Measurements from ENCODE around the gene PDCD1LG2.

DNA sequence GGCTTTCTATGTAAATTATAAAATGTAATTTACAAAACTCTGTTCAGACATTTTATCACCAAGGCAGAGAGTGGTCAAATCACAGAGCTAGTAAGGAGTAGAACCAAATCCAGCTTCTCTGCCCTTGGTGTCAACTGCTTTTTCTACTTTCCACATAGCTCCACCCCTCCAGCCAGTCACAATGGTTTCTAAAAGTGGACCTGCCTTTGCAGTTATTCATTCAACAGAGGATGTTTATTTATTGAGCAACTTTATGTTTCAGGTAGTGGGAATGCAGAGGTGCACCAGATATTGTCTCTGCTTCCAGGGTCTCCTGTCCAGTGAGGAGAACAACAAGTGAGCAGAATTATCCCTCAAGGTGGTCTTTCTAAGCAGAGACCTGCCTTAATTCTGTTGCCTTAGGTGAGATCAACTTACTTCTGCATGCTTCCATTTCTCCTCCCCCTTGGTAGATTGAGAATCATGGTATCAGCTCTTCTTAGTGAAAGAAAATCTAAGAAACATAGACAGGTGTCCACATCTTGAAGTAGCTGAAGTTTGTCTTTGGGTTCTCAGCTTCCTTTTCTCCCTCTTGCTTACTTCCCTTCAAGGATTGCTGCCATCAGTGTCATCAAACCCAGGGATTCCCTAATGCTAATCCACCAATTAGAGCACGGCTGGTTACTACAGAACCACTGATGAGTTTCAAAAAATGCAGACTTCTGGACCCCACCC is 17.2 kb upstream of the PDCD1LG2 start:
- TF ChIP-seq, protein P1, sequence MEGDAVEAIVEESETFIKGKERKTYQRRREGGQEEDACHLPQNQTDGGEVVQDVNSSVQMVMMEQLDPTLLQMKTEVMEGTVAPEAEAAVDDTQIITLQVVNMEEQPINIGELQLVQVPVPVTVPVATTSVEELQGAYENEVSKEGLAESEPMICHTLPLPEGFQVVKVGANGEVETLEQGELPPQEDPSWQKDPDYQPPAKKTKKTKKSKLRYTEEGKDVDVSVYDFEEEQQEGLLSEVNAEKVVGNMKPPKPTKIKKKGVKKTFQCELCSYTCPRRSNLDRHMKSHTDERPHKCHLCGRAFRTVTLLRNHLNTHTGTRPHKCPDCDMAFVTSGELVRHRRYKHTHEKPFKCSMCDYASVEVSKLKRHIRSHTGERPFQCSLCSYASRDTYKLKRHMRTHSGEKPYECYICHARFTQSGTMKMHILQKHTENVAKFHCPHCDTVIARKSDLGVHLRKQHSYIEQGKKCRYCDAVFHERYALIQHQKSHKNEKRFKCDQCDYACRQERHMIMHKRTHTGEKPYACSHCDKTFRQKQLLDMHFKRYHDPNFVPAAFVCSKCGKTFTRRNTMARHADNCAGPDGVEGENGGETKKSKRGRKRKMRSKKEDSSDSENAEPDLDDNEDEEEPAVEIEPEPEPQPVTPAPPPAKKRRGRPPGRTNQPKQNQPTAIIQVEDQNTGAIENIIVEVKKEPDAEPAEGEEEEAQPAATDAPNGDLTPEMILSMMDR (IDR thresholded peaks at IDR 0.05), result no peak
- TF ChIP-seq POLR2AphosphoS5 (IDR thresholded peaks at IDR 0.05) (no peak), POLR2A (IDR thresholded peaks at IDR 0.05) (no peak)
